Measurements from ENCODE around the gene LEFTY1.

LEFTY1 gene

GRCh38 chr1:225885336-225885735 lies 3.6 kb downstream of the LEFTY1 start:
- CTCF ChIA-PET = no interaction called here
- H3K27ac ChIP-seq = no peak overlapping the region
- DNase-seq (ENCODE audit: low spot score) = no peak
- POLR2A ChIA-PET (ENCODE audit: low non-redundant PET) = interaction anchor here (0.7 kb wide), 1 partner anchor 106 kb away, joined by 5 read pairs; no protein-coding TSS in a partner anchor
- TF ChIP-seq CTCF (conservative IDR thresholded peaks at IDR 0.05; ENCODE audit: low read depth) = no peak

- no peak for DNase-seq (ENCODE audit: low spot score)
- CTCF ChIA-PET = interaction anchor here (0.6 to 2.0 kb wide), 11 partner anchors 17 to 409 kb away, joined by 3 to 10 read pairs (median 4); partner anchors contain the start of gene SRP9
- peak overlapping the region; percentile 88 for H3K27ac ChIP-seq
- POLR2A ChIA-PET (ENCODE audit: low non-redundant PET) = interaction anchor here (0.7 to 2.4 kb wide), 2 partner anchors 40 to 53 kb away, joined by 4 to 22 read pairs; partner anchors contain the start of gene PYCR2
- no peak for TF ChIP-seq CTCF (conservative IDR thresholded peaks at IDR 0.05; ENCODE audit: low read depth)
Measured at GRCh38 chr1:225883616-225884265, 5.2 kb downstream of the LEFTY1 start.

GRCh38 chr1:225882694-225883615 lies 6.0 kb downstream of the LEFTY1 start:
- TF ChIP-seq CTCF (conservative IDR thresholded peaks at IDR 0.05; ENCODE audit: low read depth) = no peak
- H3K27ac ChIP-seq = peak overlapping the region; percentile 88
- ChIA-PET CTCF (interaction anchor here (0.5 to 2.0 kb wide), 22 partner anchors 14 to 408 kb away, joined by 3 to 11 read pairs (median 4); partner anchors contain the start of genes PYCR2 and SRP9), POLR2A (ENCODE audit: low non-redundant PET) (interaction anchor here (0.5 to 2.4 kb wide), 5 partner anchors 36 to 105 kb away, joined by 3 to 22 read pairs (median 5); partner anchors contain the start of genes PYCR2 and SRP9)
- peak; percentile 73 for DNase-seq (ENCODE audit: low spot score)

GRCh38 chr1:225881959-225882693 lies 6.8 kb downstream of the LEFTY1 start, which contains the start of gene TMEM63A:
Gene TMEM63A, minus strand, starts transcription at chr1:225882380. Its CDS starts 4,800 bp downstream, at chr1:225877580.
- peak; percentile 97 for DNase-seq (ENCODE audit: low spot score)
- POLR2A ChIA-PET (ENCODE audit: low non-redundant PET) = interaction anchor here (0.6 to 2.4 kb wide), 3 partner anchors 37 to 105 kb away, joined by 3 to 22 read pairs (median 5); partner anchors contain the start of genes PYCR2 and SRP9
- CTCF ChIA-PET = interaction anchor here (0.5 to 2.0 kb wide), 19 partner anchors 15 to 408 kb away, joined by 3 to 11 read pairs (median 4); partner anchors contain the start of genes PYCR2 and SRP9
- peak within 1 kb of the TSS; percentile 88 for H3K27ac ChIP-seq
- TF ChIP-seq CTCF (conservative IDR thresholded peaks at IDR 0.05; ENCODE audit: low read depth) = peak; percentile 50

- TF ChIP-seq CTCF (conservative IDR thresholded peaks at IDR 0.05; ENCODE audit: low read depth) = no peak
- peak; percentile 43 for DNase-seq (ENCODE audit: low spot score)
- ChIA-PET CTCF (interaction anchor here (0.6 to 2.0 kb wide), 10 partner anchors 24 to 407 kb away, joined by 3 to 11 read pairs (median 4); partner anchors contain the start of gene EPHX1), POLR2A (ENCODE audit: low non-redundant PET) (interaction anchor here (2.4 kb wide), 1 partner anchor 42 kb away, joined by 22 read pairs; the partner anchor contains the start of gene PYCR2)
- peak overlapping the region; percentile 88 for H3K27ac ChIP-seq
Measured at GRCh38 chr1:225881081-225881958, 7.6 kb downstream of the LEFTY1 start.
